NCI-H2081 treated with DMSO at 0.1 percent for 48 hours (cell line): ENCODE measurements around the gene RTTN.
"Not testable (repeated sequence)": the region's sequence is repeated elsewhere in the genome, so short reads cannot be mapped to it uniquely, and the experiment has no call there.

ENCODE experiments used
- DNase-seq: peaks from one replicate; lab custom pipeline; 2025; lab: John Stamatoyannopoulos, UW

Gene RTTN, protein sequence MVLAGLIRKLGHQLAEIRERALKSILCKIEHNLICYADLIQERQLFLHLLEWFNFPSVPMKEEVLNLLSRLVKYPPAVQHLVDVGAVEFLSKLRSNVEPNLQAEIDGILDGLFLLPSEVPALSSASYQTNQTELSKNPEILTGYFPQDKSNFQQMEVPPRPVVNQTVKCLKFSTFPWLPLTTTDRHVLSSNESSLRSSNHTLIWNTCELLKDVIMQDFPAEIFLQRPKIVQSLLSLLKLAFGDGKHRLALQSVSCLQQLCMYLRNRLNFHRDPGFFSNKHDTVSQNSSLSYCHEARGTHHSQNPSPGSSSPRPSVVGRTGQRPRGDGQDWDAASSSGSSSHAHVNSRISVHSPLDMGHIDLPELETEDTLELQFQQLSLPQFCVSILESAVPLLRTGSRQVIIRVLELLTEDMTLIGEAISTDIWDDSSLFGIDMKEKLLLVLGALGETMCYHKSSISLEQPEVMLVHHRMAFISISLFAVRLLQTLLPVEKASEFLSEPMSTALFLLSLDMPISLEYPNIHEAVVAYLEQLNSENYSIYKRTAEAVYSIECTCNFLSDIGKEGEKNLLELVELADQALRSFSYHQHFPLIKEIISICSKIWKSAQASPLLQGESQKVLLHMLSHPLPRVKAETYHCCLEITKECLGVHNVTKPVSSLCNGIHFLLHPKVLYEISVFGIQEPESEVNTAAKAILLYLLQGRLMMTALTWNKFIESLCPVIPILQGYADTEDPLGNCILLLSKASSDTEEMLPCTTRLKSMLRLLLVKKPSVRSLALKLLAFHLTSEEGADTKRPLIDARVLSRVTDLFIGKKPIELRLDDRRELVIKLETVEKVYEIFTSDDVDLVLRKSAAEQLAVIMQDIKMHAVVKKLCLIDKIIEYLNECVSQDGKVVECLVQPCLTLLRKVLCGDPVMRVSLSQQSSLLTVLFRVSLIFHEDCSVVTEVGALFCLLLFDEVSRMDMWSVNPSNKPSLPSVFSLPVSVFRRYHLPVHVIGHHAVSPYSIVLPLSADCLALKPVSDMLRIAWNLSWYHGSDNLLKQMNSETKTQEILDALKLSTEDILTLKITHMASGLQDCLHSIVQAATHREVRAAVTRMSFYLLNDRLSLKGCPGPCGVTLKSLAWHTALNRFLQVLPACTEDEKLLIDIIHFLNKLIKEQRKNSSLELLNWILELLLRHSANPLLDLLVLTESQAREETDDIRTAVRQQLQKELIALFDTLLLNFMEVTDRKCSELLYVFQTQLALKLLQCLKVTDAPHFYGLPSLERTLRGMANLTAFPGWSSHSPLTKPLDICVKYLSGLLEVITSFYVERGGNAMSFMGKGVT (N-terminal part only)

GRCh38 chr18:70205421-70206397 is at the start of gene RTTN:
RTTN (minus strand) TSS chr18:70205687; CDS start chr18:70205658, 29 bp downstream.
- DNase-seq = peak; percentile 74

DNA sequence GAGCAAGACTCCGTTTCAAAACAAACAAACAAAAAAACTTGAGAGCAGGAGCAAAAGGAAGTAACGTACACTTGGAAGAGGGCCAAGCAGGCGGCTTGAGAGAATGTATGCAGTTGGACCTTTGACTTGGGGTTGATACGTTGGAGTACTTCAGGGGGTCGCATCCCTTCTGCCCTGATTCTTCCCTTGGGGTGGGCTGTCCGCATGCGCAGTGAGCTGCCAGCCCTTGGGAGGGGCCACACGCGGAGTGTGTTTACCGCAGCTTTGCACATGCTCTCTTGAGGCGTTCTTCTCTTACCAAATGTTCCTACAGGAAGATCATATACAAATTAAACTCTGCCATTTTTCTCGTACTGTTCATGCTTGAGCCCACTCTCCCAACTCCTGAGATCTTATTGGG is 45.3 kb upstream of the RTTN start:
- no peak for DNase-seq

- DNase-seq = not testable (repeated sequence)
Observed at GRCh38 chr18:70249861-70250260, 44.4 kb upstream of the RTTN start.

DNA sequence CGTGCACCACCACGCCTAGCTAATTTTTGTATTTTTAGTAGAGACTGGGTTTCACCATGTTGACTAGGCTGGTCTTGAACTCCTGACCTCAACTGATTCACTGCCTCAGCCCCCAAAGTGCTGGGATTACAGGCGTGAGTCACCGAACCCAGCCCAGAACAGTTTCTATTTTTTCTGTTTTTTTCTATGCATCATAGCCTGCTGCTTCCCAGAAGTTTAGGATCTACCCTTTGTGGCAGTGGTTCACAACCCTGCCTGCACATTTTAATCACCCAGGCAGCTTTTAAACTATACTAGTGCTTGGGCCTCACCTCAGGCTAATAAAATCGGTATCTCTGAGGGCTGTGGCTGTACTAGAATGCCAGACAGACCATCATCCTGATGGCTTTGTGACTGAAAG is 43.6 kb upstream of the RTTN start:
- DNase-seq = no peak

DNA sequence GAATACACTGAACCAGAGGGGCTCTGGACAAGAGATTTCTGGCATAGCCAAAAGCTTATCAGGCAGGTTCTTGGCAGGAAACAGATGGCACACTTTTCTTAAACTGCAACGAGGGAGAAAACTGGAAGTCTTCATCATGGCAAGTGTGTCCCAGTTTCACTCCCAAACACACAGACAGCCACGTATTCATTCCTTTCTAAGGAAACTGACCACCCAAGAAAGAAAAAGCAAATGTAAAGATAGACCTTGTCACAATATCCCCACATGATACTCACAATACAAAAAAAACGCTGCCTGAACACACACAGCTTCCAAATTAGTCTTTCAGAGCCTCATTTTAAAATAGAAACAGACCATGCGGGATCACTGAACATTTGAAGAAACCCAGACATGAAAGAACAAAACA is 40.6 kb upstream of the RTTN start:
- DNase-seq = no peak

GRCh38 chr18:70243131-70243929 is 37.8 kb upstream of the RTTN start:
- no peak for DNase-seq

GRCh38 chr18:70236921-70237320 is 31.4 kb upstream of the RTTN start:
- not testable (repeated sequence) for DNase-seq

DNA sequence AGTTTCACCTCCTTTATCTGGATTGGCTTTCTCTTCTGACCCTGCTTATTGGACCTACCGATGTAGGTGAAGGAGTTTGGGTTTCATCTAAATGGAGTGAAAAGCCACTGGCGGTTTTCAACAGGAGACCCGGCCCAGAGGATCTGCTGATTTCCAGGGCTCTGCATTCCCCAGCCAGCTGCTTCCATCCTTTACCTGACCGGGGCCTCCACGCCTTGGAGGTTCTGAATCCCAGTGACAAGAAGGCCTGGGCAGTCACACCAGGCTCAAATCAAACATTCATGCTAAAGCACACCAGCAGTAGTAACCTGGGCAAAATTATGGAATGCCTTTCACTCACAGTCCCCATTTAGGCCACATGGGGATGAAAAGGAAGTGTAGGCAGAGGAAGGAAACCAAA is 30.0 kb upstream of the RTTN start:
- no peak for DNase-seq

DNA sequence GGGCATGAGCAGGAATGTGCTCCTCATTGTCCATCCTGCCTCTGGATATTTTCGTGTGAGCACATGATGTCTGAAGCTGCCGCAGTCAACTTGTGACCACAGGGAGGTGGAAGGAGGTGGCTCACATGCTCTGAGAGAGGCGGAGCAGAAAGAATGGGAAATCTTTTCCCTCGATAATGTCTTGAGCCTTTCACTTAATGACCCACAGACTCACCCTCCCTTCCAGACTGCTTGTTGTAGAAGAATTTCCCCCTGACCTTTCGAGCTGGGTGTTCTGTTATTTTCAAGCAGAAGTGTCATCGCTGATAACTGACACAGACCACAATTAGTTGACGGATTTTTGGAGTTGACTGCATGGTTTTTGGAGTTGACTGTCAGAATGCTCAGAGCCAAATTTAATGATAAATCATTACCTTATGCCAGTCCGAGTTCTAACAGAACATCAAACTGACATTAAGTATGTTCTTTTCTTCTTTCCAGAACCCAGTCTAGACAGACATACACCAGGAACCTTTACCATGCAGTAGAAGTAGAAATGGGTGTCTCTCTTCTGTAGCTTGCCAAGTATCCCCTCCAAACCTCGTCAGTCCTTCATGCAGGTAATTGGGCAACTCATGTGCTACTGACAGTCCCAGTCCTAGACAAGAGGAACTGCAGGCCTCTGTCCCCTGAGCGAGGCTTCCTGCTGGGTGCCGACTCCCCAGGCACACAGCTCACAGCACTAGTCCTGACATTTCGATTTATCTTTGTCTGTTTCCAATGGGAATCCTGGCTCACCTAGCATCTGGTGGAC is 29.4 kb upstream of the RTTN start:
- no peak for DNase-seq

DNA sequence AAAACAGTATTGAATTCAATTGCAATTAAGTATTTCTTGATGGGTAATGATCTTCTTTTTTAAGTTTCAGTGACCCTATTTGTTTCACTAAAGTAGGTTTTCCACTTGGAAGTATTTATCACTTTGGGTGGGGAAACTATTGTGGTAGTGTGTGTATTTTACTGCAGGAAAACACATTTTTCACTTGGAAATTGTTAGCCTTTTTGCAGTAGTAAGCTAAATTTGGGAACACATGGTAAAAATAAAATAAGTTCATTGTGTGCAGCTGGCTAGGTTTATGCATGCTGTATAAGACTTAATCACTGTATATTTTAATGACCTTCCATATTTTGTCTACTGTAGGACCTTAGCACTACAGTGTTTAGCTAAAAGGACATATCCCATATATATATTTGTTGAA is 28.5 kb upstream of the RTTN start:
- DNase-seq = no peak

GRCh38 chr18:70232261-70232660 is 26.8 kb upstream of the RTTN start:
- no peak for DNase-seq

DNA sequence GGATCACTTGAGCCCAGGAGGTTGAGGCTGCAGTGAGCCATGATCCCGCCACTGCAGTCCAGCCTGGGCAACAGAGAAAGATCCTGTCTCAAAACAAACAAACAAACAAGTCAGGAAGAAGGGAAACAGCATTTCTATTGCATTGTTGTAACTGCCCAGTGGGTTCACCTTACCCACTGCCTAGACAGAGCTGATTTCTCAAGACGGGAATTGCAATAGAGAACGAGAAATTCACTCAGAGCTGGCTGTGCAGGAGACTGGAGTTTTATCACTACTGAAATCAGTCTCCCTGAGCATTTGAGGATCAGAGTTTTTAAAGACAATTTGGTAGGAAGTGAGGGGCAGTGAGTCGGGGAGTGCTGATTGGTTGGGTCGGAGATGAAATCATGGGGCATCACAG is 24.2 kb upstream of the RTTN start:
- no peak for DNase-seq

DNA sequence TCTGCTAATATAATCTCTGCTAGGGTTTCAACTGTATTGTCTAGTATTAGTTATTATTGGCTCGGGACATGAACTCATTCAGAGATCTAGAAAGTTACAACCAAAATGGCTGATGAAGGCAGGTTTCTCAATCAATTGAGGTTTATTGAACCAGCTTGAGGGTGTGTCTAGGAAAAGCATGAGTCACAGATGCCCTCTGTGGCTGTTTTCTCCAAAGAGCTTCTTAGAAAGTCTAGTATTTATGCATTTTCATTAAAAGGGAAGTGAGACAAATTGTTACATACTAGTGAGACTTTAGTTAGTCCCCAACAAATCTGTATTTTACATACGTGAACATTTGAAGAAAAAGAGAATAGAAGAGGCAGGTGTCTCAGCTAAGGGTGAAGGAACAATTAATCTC is 23.0 kb upstream of the RTTN start:
- DNase-seq = no peak

DNA sequence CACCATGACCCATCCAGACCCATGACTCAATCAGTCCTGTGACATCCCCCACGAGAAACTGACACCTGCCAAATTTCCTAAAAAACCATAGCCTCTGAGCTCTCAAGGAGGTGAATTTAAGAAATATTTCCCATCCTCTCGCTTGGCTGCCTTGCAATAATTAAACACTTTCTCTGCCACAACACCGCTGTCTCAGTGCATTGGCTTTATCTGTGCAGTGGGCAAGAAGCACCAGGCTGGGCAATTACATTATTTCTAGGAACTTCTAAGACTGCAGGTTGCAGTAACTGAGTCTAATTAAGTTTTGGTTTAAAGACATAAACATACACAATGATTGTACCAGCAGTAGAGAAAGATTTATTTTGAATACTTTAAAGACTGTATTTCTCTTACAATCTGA is 22.0 kb upstream of the RTTN start:
- DNase-seq = no peak

- no peak for DNase-seq
Observed at GRCh38 chr18:70221915-70222278, 16.4 kb upstream of the RTTN start.

- peak; percentile 5 for DNase-seq
Observed at GRCh38 chr18:70221156-70221914, 15.8 kb upstream of the RTTN start.

DNA sequence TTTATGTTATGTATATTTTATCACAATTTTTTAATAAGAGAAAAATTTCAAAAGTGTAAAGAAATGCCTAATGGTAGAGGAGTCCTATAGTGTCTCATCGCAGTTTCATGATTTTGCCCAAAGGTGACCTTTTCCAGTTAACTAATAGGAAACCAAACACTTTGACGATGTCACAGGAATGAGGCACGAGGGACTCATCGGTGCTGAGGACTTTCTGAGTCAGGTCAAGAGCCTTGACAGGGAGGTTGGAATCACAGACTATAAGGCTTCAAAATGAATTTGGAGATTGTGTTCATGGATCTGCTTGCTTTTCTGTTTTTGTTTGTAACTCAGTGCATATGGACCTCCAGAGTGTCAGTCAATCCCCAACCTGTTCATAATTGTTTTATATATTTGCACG is 15.1 kb upstream of the RTTN start:
- DNase-seq = no peak

- DNase-seq = no peak
Observed at GRCh38 chr18:70219688-70220087, 14.2 kb upstream of the RTTN start.

DNA sequence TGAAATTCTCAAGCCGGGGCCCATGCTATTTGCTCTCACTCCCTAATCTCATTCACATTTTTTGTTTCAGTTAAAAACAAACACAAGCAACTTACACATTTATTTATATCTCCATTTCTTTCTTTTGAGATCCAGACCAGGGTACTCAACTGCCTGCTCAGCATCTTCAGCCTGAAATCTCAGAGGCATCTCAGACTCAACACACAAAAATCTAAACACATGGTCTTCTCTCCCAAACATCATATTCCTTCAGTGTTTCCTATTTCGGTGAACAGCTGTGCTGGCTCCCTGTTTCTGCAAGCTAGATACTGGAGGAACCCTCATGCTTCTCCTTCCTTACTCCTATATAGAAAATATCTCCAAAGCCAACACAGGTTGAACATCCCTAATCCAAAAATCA is 11.3 kb upstream of the RTTN start:
- DNase-seq = no peak
